ENCODE data around the gene SYNPO2L.
"Not testable (repeated sequence)": the region's sequence is repeated elsewhere in the genome, so short reads cannot be mapped to it uniquely, and the experiment has no call there.

SYNPO2L gene
- 0 to 0.23 (median 0) reads per million in 4 donors for total RNA-seq

DNA sequence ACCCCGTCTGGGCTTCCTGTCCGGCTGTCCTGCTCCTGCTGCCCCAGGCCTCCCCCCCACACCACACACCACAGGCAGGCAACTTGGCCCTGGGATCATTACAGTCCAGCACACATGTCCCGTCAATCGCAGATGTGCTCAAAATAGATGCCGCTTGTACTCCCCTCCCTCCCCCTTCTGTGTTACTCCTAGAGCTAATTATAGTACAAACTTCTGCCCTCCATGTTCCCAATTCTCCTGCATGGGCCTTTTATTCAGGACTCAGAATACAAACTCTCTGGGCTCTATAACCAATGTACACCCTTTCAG, at the start of gene SYNPO2L:
SYNPO2L (minus strand) TSS at position 40 of the 309 bp plus-strand sequence. CDS start 107 bp downstream, outside the sequence.
- DNase-seq, result no peak

GRCh38 chr10:73703924-73704323, 48.1 kb upstream of the SYNPO2L start:
- not testable (repeated sequence) for DNase-seq

- DNase-seq, result not testable (repeated sequence)
These were observed 43.0 kb upstream of the SYNPO2L start for GRCh38 chr10:73698819-73699218.

DNA sequence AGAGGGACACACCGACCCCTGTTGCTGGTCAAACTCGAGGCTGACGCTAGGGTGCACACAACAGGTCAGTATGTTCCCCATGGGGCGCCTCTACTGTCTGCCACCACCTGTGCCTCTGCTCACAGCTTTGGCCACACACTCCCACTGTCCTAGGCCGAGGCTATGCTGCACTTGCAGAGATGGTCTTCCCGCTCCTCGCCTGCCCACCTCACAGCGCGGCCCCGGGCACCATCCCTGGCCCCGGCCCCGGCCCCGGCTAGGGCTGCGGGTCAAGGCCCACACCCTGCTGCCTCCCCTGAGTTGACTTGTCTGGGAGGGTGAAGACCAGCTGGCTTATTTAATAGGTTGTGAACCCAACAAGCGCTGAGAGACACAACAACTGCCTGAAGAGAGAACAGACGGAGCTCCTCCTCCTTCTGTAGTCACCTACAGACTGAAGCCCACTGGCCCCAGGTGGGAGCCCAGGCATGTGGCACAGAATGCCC, 41.9 kb upstream of the SYNPO2L start, which contains the start of gene AGAP5:
AGAP5 (minus strand) TSS at position 435 of the 485 bp plus-strand sequence; CDS start at position 81, 354 bp downstream.
- DNase-seq, result not testable (repeated sequence)

GRCh38 chr10:73695302-73695701, 39.5 kb upstream of the SYNPO2L start:
- not testable (repeated sequence) for DNase-seq

- DNase-seq, result not testable (repeated sequence)
These were observed 34.9 kb upstream of the SYNPO2L start for GRCh38 chr10:73690755-73691154.

DNA sequence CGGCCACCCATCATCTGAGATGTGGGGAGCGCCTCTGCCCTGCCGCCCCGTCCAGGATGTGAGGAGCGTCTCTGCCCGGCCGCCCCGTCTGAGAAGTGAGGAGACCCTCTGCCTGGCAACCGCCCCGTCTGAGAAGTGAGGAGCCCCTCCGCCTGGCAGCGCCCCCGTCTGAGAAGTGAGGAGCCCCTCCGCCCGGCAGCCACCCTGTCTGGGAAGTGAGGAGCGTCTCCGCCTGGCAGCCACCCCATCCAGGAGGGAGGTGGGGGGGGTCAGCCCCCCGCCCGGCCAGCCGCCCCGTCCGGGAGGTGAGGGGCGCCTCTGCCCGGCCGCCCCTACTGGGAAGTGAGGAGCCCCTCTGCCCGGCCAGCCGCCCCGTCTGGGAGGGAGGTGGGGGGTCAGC, 33.8 kb upstream of the SYNPO2L start:
- not testable (repeated sequence) for DNase-seq

GRCh38 chr10:73687641-73688040, 31.8 kb upstream of the SYNPO2L start:
- DNase-seq, result not testable (repeated sequence)

- DNase-seq, result not testable (repeated sequence)
These were observed 18.7 kb upstream of the SYNPO2L start for GRCh38 chr10:73674546-73674945.

DNA sequence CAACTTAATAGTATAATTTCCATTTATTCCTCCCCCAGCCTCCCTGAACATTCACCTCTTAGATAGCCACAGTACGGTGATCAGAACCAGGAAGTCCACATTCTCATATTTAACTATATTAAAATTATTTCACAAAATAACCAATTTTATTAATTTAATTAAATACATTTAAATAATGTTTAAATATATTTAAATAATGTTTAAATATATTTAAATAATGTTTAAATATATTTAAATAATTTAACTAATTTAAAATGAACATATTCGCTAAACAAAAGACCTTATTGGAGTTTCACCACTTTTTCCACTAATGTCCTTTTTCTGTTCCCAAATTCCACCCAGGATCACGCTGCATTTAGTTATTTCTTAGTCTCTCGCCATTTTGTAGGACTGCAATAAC, 12.5 kb upstream of the SYNPO2L start:
- not testable (repeated sequence) for DNase-seq

GRCh38 chr10:73666153-73666809, 10.5 kb upstream of the SYNPO2L start:
- not testable (repeated sequence) for DNase-seq

GRCh38 chr10:73665581-73665980, 9.8 kb upstream of the SYNPO2L start:
- not testable (repeated sequence) for DNase-seq

DNA sequence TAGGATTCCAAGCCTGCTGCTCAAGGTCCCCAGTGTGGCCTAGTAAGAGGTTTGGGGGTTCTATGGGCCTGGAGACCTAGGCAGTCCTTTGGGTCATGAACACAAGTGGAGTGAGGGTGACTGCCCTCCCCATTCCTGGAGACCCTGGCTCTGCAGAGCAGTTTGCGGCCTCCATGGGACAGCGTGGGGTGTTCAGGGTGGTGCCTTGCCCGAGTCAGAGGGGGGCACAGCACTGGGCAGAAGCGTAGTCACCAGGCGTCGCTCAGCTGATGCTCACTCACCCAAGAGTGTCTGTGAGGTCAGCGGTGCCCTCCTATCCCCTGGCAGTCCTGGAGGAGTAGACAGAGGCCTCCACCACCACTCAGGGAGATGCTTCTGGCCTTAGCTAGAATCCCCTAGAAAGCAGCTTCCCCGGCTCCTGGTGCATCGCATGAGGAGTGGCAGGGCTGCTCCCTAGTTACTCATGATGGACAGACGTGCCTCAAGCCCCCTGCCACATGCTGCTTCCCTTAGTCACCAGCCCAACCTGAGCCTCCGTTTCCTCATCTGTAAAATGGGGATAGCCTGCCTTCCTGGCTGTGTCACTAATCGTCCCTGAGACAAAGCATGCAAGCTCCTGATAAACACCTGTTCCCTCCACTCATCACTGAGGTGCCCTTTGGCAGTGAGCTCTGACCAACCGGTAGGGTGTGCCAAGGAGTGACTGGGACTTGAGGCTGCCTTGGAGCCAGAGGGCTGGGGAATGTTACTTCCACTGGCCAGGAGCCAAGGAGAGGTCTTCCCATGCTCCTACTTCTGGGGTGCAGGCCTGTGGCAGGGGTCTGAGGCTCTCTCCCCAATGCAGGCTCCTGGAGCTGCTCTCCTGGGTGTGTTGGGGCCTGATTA, 8.6 kb upstream of the SYNPO2L start:
- not testable (repeated sequence) for DNase-seq

DNA sequence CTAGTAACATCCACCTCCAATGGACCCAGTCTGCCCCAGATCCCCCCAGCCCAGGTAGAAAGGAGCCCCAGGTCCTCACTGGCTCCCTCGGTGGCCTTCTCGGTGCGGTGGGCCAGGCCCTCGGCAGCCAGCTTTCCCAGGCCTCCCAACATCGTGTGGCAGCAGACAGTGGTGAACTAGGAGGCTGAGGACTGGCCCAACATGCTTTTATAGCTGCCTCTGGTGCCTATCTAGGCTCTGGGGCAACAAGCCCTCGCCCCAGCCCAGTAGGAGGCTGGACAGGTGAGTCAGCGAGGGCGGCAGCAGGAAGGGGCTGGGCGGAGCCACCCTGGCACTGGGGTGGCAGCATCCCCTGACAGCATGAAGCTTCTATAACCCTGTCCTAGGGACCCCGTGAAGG, 7.8 kb upstream of the SYNPO2L start:
- DNase-seq, result not testable (repeated sequence)

DNA sequence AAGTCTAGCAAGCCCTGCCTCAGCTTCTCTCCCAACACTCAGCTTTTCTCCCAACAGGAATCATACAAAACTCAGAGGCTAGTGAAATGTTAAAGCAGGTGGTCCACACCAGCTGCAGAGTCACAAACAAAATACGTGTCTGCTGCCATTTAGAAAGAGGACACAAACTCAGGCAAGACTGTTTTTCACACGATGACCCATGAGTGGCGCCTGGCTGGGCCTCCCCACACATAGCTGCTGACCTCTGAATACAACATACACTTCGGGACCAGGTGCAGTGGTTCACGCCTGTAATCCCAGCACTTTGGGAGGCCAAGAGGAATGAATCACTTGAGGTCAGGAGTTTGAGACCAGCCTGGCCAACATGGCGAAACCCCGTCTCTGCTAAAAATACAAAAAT, 6.9 kb upstream of the SYNPO2L start:
- not testable (repeated sequence) for DNase-seq

GRCh38 chr10:73655257-73655989, 406 bp downstream of the SYNPO2L start:
- no peak for DNase-seq

DNA sequence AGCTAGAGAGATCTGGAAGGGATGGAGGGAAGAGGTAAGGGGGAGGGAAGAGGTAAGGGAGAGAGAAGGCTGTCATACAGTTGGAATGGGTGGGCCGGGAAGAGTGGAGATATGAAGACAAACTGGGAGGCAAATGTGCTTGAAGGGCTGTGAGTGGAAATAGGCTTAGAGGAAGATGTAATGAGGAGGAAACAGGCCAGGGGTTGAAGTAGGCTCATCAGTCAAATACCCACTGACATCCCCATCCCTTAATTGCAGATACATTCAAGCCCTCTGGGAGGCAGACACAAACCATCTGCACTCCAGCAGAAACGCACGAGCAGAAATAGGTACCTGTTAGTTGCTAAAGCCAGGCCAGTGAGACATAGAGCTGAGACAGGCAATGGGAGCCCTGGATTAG, 2.1 kb downstream of the SYNPO2L start:
- no peak for DNase-seq

GRCh38 chr10:73653195-73653594, 2.6 kb downstream of the SYNPO2L start:
- DNase-seq, result no peak

GRCh38 chr10:73650537-73651331, 5.1 kb downstream of the SYNPO2L start:
- no peak for DNase-seq

DNA sequence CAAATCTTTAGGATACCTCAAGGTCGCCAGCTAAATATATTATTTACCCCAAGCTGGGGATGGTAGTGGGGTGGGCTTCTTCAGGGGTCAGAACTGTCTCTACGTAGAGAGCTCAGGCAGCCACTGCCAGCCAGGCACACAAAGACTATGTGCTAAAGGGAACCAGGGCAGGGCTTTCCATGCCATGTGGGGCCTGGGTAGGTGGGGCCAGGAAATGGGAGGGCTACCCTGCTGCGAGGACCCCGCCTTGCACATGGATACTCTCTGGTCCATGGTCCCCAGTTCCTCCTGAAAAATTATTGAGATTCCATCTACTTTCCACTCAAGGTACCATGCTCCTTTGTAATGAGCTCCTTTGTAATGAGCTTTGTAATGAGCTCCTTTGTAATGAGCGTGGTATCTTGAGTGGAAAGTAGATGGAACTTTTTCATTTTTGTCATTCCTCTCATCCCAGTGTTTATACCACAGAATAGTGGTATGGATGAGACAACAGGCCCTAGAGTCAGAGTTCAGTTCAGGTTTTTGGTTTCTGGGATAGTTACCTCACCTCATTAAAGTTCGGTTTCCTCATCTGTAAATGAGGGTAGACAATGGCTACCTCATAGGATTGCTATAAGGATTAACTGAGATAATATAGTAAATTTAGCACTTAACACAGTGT, 5.8 kb downstream of the SYNPO2L start:
- no peak for DNase-seq

Data from T-helper 1 cell (primary cell).